Muscle layer of duodenum (tissue), 2 donors: ENCODE measurements around the gene TXNDC12.
"Not testable (repeated sequence)": the region's sequence is repeated elsewhere in the genome, so short reads cannot be mapped to it uniquely, and the experiment has no call there.

ENCODE experiments used
- H3K27ac ChIP-seq: one replicate; pipeline ENCODE4 v1.7.0; 2013; ENCODE audit warnings: mild to moderate bottlenecking, low read length
- H3K27me3 ChIP-seq: one replicate; pipeline ENCODE4 v1.7.0; 2013; ENCODE audit warnings: low read depth, mild to moderate bottlenecking, control low read depth, low read length
- H3K36me3 ChIP-seq, 2 donors: one replicate each; pipeline ENCODE4 v1.7.0; 2013; ENCODE audit warnings: low read length in 2 of 2, control low read depth in 1 of 2, mild to moderate bottlenecking in 1 of 2; ENCODE audit not compliant: insufficient read depth in 2 of 2, control insufficient read depth in 1 of 2
- H3K4me1 ChIP-seq, 2 donors: one replicate each; pipeline ENCODE4 v1.7.0; 2013; ENCODE audit warnings: low read length in 2 of 2, mild to moderate bottlenecking in 2 of 2, control low read depth in 1 of 2, moderate library complexity in 1 of 2; ENCODE audit not compliant: insufficient read depth in 2 of 2, control insufficient read depth in 1 of 2
- H3K4me3 ChIP-seq, 2 donors: one replicate each; pipeline ENCODE4 v1.7.0; 2013; ENCODE audit warnings: low read length in 2 of 2, low read depth in 1 of 2, mild to moderate bottlenecking in 1 of 2
- H3K9me3 ChIP-seq, 2 donors: one replicate each; pipeline ENCODE4 v1.7.0; 2013; ENCODE audit warnings: low read length in 2 of 2, control low read depth in 1 of 2, mild to moderate bottlenecking in 1 of 2; ENCODE audit not compliant: control insufficient read depth in 1 of 2
- donor health status: healthy.

The TXNDC12 gene

DNA sequence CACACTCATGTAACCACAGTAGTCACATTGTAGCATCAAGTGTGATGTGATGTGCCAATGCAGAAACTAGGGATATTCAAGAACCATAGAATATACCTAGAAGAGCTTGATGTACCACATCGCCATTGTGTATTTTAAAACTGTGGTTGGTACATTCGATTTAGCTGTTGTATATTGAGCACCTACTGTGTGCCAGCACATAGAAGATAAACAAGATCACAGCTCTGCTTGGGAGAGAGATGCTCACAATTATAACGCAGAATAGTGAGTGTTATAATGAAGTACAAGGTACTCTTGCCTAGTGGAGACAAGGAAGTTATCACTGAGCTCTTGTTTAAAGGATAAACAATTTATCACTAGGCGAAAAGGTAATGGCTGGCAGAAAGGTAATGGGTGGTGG lies 5.8 kb upstream of the TXNDC12 start:
- no peak overlapping the region for H3K4me3 ChIP-seq
- H3K4me1 ChIP-seq = peaks cover 0 to 15% of the 10 kb centered on the region in 2 donors
- no peaks in the 10 kb centered on the region for H3K9me3 ChIP-seq
- no peaks in the 10 kb centered on the region for H3K27me3 ChIP-seq
- H3K27ac ChIP-seq = no peak overlapping the region
- peaks cover 28 to 33% of the 10 kb centered on the region in 2 donors for H3K36me3 ChIP-seq

DNA sequence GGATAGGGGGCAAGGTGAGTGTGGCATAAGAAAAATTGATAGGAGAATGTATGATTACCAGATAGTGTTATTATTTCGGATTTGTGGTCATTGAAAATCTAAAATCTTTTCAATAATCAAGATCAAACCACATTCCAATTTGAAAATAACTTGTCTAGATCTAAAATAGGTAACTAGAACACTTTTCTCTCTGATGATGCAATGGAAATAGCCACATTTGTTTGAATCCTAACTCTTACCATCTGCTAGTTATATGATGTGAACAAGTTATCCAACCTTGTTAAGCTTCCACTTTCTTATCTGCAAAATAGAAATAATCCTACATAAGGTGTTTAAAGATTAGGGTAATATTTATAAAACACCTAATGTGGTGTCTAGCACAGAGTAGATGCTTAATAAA lies 4.9 kb upstream of the TXNDC12 start:
- peaks cover 0 to 15% of the 10 kb centered on the region in 2 donors for H3K4me1 ChIP-seq
- no peaks in the 10 kb centered on the region for H3K9me3 ChIP-seq
- H3K27me3 ChIP-seq = no peaks in the 10 kb centered on the region
- H3K4me3 ChIP-seq = no peak overlapping the region
- H3K27ac ChIP-seq = no peak overlapping the region
- peaks cover 24 to 32% of the 10 kb centered on the region in 2 donors for H3K36me3 ChIP-seq

DNA sequence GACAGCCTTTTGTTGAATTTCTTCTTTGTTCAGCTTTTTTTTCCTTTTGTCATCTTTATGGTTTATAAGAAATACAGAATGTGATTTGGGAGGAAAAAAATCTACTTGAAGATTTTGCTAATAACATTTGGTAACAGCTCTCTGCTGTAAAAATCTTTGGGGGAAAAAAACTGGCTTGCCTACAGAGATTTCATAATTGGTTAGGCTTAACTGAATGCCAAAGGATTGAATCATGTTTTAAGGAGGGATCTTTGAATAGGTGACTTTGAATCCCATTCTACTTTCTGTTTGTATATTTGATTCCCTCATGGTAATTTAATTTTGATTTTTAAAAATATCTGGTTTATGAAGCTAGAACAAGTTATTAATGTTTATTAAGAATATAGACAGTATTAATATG lies 4.3 kb upstream of the TXNDC12 start:
- H3K27ac ChIP-seq = no peak overlapping the region
- H3K9me3 ChIP-seq = no peaks in the 10 kb centered on the region
- no peak overlapping the region for H3K4me3 ChIP-seq
- no peaks in the 10 kb centered on the region for H3K27me3 ChIP-seq
- peaks cover 0 to 19% of the 10 kb centered on the region in 2 donors for H3K4me1 ChIP-seq
- peaks cover 19 to 29% of the 10 kb centered on the region in 2 donors for H3K36me3 ChIP-seq

DNA sequence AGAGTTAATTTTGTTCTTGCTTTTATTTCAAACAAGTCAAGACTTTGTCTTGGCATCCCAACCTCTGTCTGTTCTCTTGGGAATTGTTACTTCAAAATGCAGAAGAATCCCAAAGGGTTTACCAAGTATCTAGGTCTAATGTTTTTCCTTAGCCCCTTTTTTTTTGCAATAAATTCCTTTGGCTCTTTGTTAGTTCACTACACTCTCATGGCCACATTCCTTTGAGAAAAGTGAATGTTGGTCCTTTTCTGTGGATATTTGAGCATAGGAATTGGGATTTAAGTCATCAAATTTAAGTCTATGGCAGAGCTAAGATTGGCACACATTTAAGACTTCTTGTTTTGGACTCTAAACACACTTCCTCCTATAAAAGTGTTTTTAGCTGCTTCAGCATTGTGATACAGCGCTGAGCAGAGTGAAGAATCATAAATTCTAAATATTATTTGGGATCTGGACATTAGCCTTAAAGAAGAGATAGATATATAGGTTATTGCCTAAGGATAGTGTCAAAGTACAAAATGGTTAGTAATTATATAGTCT lies 3.0 kb upstream of the TXNDC12 start:
- H3K36me3 ChIP-seq = peaks cover 14 to 23% of the 10 kb centered on the region in 2 donors
- H3K27ac ChIP-seq = peak overlapping the region; percentile 79
- H3K4me1 ChIP-seq = peaks cover 0 to 29% of the 10 kb centered on the region in 2 donors
- H3K27me3 ChIP-seq = no peaks in the 10 kb centered on the region
- no peaks in the 10 kb centered on the region for H3K9me3 ChIP-seq
- H3K4me3 ChIP-seq = peak overlapping the region in 1 of 2 donors; percentile 94

DNA sequence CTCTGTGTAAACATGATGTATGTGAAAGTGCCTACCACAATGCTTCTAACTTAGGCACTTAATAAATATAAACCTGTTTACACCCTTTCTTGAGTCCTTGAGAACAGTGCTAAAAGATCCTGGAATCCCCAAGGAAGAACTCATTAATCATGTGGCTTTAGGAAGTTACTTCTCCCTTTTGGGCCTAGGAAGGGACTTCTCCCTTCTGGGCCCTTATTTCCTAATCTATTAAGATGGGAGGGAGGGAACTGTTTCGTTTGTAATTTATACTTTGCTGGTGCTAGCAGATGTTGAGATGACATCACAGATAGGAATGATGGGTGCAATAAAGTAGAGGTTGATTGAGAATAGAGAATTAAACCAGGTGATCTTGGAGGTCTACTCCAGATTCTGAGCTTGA lies 2.3 kb upstream of the TXNDC12 start:
- H3K27ac ChIP-seq = peak overlapping the region; percentile 79
- H3K4me3 ChIP-seq = peak overlapping the region; percentile 81 to 94
- H3K9me3 ChIP-seq = no peaks in the 10 kb centered on the region
- no peaks in the 10 kb centered on the region for H3K27me3 ChIP-seq
- H3K4me1 ChIP-seq = peaks cover 0 to 29% of the 10 kb centered on the region in 2 donors
- H3K36me3 ChIP-seq = peaks cover 10 to 29% of the 10 kb centered on the region in 2 donors

DNA sequence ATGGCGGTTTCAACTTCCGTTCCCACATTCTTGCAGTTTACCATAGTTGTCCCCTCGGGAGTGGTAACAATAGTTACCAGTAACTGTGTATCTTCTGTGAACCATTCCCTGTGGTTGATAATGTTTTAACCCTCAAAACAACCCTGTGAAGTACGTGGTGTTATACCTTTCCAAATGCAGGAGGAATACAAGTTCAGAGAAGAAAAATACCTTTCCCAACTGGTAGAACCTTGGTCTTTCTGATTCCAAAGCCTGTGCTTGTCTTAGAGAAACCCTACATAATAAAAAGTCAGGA lies 1.9 kb upstream of the TXNDC12 start:
- H3K4me1 ChIP-seq = peaks cover 0 to 29% of the 10 kb centered on the region in 2 donors
- no peaks in the 10 kb centered on the region for H3K27me3 ChIP-seq
- peak overlapping the region; percentile 79 for H3K27ac ChIP-seq
- H3K36me3 ChIP-seq = peaks cover 13 to 32% of the 10 kb centered on the region in 2 donors
- H3K9me3 ChIP-seq = no peaks in the 10 kb centered on the region
- H3K4me3 ChIP-seq = peak overlapping the region; percentile 81 to 94

DNA sequence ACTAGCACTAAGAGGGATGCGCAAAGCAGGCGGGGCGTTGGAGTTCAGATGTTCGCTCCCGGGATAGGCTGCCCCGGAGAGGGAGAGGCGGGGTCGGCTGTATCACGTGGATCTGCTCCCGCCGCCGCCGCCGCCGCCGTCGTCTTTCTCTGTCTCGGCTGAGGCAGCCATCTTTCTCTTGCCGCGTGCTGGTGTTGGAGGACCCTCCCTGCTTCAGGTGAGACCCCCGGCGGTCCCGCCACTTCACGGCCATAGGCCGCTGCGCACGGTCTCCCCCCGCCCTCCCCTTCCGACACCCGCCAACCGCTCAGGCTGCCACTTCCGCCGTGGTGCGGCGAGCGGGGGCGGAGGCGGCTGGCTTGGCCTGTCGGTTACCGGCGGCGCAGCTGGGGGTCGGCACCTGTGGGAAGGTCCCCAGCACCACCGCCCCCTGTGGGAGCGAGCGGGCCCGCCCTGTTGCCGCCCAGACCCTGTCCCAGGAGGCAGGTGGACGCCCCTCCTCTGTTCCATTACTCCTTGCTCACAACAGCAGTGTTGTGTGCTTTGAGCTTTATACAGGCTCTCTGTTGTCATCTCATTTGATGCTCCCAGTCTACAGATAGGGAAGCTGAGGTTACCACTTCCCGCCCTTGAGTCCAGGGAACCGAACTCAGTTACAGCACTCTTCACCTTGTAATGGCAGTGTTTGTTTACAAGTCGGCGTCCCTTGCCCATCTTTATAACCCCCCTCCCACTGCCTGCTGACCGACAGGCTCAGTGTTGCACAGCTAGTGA lies 1.4 kb upstream of the TXNDC12 start, which contains the start of gene BTF3L4:
Gene BTF3L4, plus strand, starts transcription at position 133 of the 774 bp plus-strand sequence. CDS start 3,553 bp downstream, outside the sequence.
- no peaks in the 10 kb centered on the region for H3K9me3 ChIP-seq
- peak within 1 kb of the TSS; percentile 89 for H3K27ac ChIP-seq
- H3K4me3 ChIP-seq = peak within 1 kb of the TSS; percentile 81 to 94
- H3K36me3 ChIP-seq = peaks cover 13 to 33% of the 10 kb centered on the region in 2 donors
- H3K4me1 ChIP-seq = peaks cover 0 to 29% of the 10 kb centered on the region in 2 donors
- H3K27me3 ChIP-seq = no peaks in the 10 kb centered on the region

DNA sequence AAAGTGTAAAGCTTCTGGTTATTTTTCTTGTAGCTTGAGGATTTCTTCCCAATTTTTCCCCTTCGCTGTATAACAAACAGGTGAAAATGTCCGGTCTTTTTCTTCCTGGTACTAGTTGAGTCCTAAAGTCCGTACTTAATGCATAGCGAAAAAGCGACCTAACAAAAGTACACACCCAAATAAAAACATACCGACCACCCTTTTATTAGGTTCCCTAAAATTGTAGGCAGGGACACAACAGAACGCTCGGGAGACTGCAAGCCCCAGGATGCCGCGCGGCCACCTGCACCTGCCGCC lies 823 bp upstream of the TXNDC12 start:
- H3K27me3 ChIP-seq = no peaks in the 10 kb centered on the region
- no peaks in the 10 kb centered on the region for H3K9me3 ChIP-seq
- H3K4me1 ChIP-seq = peaks cover 0 to 29% of the 10 kb centered on the region in 2 donors
- peak overlapping the region; percentile 81 to 94 for H3K4me3 ChIP-seq
- H3K36me3 ChIP-seq = peaks cover 12 to 27% of the 10 kb centered on the region in 2 donors
- peak overlapping the region; percentile 89 for H3K27ac ChIP-seq

DNA sequence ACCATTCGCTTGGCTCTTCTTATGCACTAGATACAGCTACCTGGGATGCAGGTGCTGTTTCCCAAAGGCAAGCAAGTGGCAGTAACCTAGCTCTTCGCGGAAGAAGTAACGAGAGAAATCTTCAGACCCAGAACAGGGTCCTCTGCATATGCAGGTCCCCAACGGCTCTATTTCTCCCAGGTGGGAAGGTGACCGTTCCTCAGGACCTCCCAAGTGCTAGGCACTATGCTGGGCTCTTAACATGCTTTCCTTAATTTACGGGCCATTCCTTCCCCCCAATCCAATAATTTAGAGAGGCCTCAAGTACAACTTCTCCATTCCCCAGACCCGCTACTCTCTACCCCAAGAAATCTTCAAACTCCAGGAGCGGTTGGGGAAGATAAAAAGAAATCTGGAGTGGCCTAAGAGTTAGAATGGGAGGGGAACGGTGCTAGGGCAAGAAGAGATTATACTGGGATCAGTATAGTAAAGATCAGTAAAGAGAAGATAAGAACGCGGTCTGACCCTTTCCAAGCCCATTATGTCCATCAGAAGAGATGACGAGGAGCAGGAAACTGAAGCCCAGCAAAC lies 410 bp downstream of the TXNDC12 start:
- Histone ChIP-seq H3K4me3 (peak overlapping the region; percentile 81 to 94), H3K36me3 (peaks cover 4 to 18% of the 10 kb centered on the region in 2 donors), H3K4me1 (peaks cover 0 to 29% of the 10 kb centered on the region in 2 donors), H3K9me3 (no peaks in the 10 kb centered on the region), H3K27me3 (no peaks in the 10 kb centered on the region), H3K27ac (peak overlapping the region; percentile 89)

DNA sequence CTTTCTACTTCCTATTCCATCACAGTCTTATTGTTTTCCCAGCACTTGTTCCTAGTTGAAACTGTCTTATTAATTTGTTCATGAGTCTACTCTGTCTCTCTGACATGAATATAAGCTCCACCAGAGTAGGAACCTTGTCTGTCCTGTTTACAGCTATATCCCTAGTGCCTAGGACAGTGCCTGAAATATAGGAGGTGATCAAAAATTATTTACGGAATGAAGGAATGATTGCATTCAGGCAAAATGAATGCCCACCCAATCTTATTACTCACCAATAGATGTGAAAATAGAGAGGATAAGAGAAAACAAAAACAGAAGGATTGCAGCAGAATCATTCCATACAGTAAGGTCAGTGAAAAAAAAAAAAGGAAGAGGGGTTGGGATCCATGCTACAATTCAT lies 1.1 kb downstream of the TXNDC12 start:
- Histone ChIP-seq H3K27me3 (no peaks in the 10 kb centered on the region), H3K27ac (no peak overlapping the region), H3K9me3 (no peaks in the 10 kb centered on the region), H3K36me3 (peaks cover 4 to 18% of the 10 kb centered on the region in 2 donors), H3K4me3 (peak overlapping the region; percentile 81 to 94), H3K4me1 (peaks cover 0 to 29% of the 10 kb centered on the region in 2 donors)

DNA sequence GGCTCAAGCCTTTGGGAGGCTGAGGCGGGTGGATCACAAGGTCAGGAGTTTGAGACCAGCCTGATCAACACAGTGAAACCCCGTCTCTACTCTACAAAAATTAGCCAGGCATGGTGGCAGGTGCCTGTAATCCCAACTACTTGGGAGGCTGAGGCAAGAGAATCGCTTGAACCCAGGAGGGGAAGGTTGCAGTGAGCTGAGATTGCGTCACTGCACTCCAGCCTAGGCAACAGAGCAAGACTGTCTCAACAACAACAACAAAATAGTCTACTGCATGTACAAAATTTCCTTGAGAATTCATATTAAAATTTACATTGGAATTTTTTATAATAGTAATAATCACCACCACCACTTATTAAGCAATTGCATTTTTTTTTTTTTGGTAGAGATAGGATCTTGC lies 5.7 kb downstream of the TXNDC12 start:
- not testable (repeated sequence) for H3K27me3 ChIP-seq, H3K4me3 ChIP-seq, H3K9me3 ChIP-seq, H3K27ac ChIP-seq
- peaks cover 0 to 10% of the 10 kb centered on the region in 2 donors for H3K4me1 ChIP-seq
- H3K36me3 ChIP-seq = peaks cover 4 to 10% of the 10 kb centered on the region in 2 donors
